HPDE6-E6E7 (cell line): ENCODE data around the gene CENPF.

ENCODE experiments used
- DNase-seq: peaks from one replicate; pipeline ENCODE4 v3.0.0; 2011; ENCODE audit warnings: missing footprints; ENCODE audit errors: extremely low spot score

The CENPF gene

DNA sequence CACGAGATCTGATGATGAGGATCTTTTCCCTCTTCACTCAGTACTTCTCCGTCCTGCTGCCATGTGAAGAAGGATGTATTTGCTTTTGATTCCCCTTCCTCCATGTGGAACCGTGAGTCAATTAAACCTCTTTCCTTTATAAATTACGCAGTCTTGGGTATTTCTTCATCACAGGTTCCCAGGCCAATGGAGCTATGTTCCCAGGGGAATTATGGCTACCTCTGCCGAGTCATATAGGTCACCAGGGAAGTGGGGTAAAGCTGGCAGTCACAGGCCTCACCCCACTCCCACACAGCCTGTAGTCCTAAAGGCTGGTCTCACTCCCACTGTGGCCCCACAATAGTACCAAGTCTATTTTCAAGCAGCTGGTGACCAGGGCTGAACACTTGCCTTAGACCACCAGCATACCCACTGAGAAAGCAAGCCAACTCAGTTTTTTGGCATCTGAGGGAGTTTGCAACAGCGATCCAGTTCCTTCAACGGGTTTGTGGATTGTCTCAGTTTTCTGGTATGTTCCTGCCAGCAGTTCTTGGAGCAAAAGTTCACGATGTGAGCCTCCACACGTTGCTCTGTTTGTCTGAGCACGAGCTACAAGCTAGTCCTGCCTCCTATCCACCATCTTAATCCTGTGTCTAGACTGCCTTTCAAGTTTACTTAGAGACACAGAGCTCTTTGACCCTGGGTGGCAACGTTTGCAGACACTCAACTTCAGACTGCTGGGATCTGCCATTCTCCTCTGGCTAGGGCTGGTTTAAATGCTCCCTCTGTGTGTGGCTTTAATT lies 104.5 kb downstream of the CENPF start:
- DNase-seq, result no peak

DNA sequence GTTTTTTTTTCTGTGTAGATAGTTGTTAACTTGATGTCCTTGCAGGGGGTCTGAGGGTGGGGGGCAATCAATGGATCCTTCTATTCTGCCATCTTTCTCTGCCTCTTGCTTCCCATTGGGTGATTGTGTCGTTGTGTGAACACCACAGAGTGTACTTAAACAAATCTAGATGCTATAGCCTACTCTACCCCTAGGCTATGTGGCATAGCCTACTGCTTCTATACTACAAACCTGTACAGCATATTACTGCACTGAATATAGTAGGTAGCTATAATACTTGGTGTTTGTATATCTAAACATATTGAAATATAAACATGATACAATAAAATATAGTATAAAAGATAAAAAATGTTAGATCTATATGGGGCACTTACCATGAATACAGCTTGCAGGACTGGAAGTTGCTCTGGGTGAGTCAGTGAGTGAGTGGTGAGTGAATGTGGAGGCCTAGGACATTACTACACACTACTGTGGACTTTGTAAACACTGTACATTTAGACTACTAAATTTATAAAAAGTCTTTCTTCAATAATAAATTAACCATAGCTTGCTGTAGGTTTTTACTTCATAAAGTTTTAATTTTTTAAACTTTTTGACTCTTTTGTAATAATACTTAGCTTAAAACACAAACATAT lies 105.4 kb downstream of the CENPF start:
- no peak for DNase-seq

DNA sequence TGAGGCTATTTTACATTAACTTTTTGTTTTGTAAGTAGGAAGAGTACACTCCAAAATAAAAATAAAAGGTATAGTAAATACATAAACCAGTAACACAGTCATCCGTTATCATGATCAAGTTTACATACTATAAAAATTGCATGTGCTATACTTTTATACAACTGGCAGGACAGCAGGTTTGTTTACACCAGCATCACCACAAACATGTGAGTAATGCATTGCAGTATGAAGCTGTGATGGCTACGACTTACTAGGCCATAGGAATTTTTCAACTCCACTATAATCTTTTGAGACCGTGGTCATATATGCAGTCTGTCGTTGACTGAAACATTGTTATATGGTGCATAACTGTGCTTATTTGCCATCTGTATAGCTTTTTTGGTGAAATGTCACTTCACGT lies 106.2 kb downstream of the CENPF start:
- DNase-seq, result no peak

DNA sequence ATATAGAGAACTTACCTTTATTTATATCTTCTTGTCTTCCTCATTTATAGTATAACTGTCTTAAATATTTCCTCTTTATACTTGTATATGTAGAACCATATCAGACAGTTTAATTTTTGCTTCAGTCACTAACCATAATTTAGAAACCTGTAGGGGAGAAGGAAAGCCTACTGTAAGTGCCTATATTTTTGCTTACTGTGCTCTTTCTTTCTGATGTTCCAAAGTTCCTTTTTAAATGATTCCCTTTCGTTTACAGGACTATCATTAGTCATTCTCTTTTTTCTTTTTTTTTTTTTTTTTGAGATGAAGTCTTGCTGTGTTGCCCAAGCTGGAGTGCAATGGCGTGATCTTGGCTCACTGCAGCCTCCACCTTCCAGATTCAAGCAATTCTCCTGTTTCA lies 109.7 kb downstream of the CENPF start:
- no peak for DNase-seq
